ENCODE results near the gene ALDH2.

- no peak for TF ChIP-seq POLR2A (IDR thresholded peaks at IDR 0.05)
- no peak for TF ChIP-seq CTCF (IDR thresholded peaks at IDR 0.05)
Observed at GRCh38 chr12:111776836-111777344, 10.2 kb downstream of the ALDH2 start.
